ENCODE measurements around the gene MAPRE3.

The MAPRE3 gene

GRCh38 chr2:27069961-27070618 lies 99.7 kb downstream of the MAPRE3 start:
- no peak for TF ChIP-seq CTCF (IDR thresholded peaks at IDR 0.05; ENCODE audit: low read depth, low read length)
- peak overlapping the region; percentile 100 for H3K4me3 ChIP-seq (ENCODE audit: low read depth, low read length)

- TF ChIP-seq CTCF (IDR thresholded peaks at IDR 0.05; ENCODE audit: low read depth, low read length) = no peak
- H3K4me3 ChIP-seq (ENCODE audit: low read depth, low read length) = peak overlapping the region; percentile 100
These were observed 100.3 kb downstream of the MAPRE3 start for GRCh38 chr2:27070653-27071276.

- H3K4me3 ChIP-seq (ENCODE audit: low read depth, low read length) = peak within 1 kb of the TSS; percentile 100
- TF ChIP-seq CTCF (IDR thresholded peaks at IDR 0.05; ENCODE audit: low read depth, low read length) = no peak
These were observed 101.0 kb downstream of the MAPRE3 start, which contains the start of gene OST4 for GRCh38 chr2:27071277-27071989. TSS of gene OST4 (minus strand) at chr2:27071654.

- TF ChIP-seq CTCF (IDR thresholded peaks at IDR 0.05; ENCODE audit: low read depth, low read length) = no peak
- H3K4me3 ChIP-seq (ENCODE audit: low read depth, low read length) = peak overlapping the region; percentile 64
These were observed 101.8 kb downstream of the MAPRE3 start for GRCh38 chr2:27071990-27072830.

GRCh38 chr2:27072920-27073319 lies 102.5 kb downstream of the MAPRE3 start:
- no peak overlapping the region for H3K4me3 ChIP-seq (ENCODE audit: low read depth, low read length)
- no peak for TF ChIP-seq CTCF (IDR thresholded peaks at IDR 0.05; ENCODE audit: low read depth, low read length)

- H3K4me3 ChIP-seq (ENCODE audit: low read depth, low read length) = no peak overlapping the region
- no peak for TF ChIP-seq CTCF (IDR thresholded peaks at IDR 0.05; ENCODE audit: low read depth, low read length)
These were observed 103.3 kb downstream of the MAPRE3 start for GRCh38 chr2:27073782-27074181.

Measured in WI38 (cell line).